Body of pancreas (tissue), 4 donors: ENCODE measurements around the gene GRIA4. TPM values are rescaled to one million over a fixed set of nuclear protein-coding genes. Genes with fewer than 3 reads are reported as not detected.
"Not testable (repeated sequence)": the region's sequence is repeated elsewhere in the genome, so short reads cannot be mapped to it uniquely, and the experiment has no call there.

Source experiments
- ATAC-seq: fragments of 150-250 bp; one replicate; pipeline ENCODE4 v1.9.1; 2016
- DNase-seq, 4 donors: peaks; one replicate each; pipeline ENCODE4 v3.0.0-alpha.2; 2019
- H3K27ac ChIP-seq, 4 donors: fragments of 200-600 bp; sonication (generic); 1 replicate in 3 of 4; 2 replicates in 1 of 4; pipeline versions ENCODE4 v1.5.1 to v1.6.1; 2016 to 2019; ENCODE audit warnings: mild to moderate bottlenecking in 1 of 4, mixed read lengths in 1 of 4, moderate library complexity in 1 of 4
- H3K27me3 ChIP-seq, 2 donors: fragments of 200-600 bp; sonication (generic); one replicate each; pipeline ENCODE4 v1.6.0; 2016; ENCODE audit warnings: mild to moderate bottlenecking in 1 of 2
- H3K36me3 ChIP-seq, 2 donors: fragments of 200-600 bp; sonication (generic); replicated peaks in 1 of 2; 2 replicates each; pipeline ENCODE4 v1.5.1; 2016; ENCODE audit warnings: low read depth in 2 of 2; ENCODE audit not compliant: insufficient read depth in 1 of 2
- H3K4me1 ChIP-seq: fragments of 200-600 bp; sonication (generic); one replicate; pipeline ENCODE4 v1.6.0; 2016
- H3K4me3 ChIP-seq, 2 donors: fragments of 200-600 bp; sonication (generic); 1 replicate in 1 of 2; 2 replicates in 1 of 2; pipeline ENCODE4 v1.5.1; 2016 to 2019
- H3K9me3 ChIP-seq, 3 donors: fragments of 200-600 bp; sonication (generic); 1 replicate in 2 of 3; 2 replicates in 1 of 3; pipeline ENCODE4 v1.5.1; 2016
- POLR2A ChIP-seq, 3 donors: fragments of 450-650 bp; IDR thresholded peaks; one replicate each; pipeline ENCODE4 v1.6.1; 2016; ENCODE audit warnings: antibody characterized with exemption in 3 of 3, mild to moderate bottlenecking in 2 of 3
- WGBS, 2 donors: methylation state at CpG; one replicate each; pipeline ENCODE4 v1.1.5; 2017; 5-methylcytosine and 5-hydroxymethylcytosine counted together
- intact Hi-C: fragments of 100-400 bp; cut with DNase I; formaldehyde crosslinking; loops from one replicate; pipeline ENCODE4 v1.15.1; 2023
- total RNA-seq, 2 donors: library from RNA; depleted of rRNA; stranded (reverse); fragments of >200 nt; gene quantifications; one replicate each; pipeline ENCODE4 v1.1.0, GENCODE V29; 2016
- TF ChIP-seq, protein P1 (sequence below), 7 experiments: fragments of 450-650 bp in 4 of 7; fragments of 200-600 bp in 3 of 7; sonication (generic) in 3 of 7; IDR thresholded peaks; one replicate each; pipeline ENCODE4 v1.5.1; 2016 to 2019; ENCODE audit warnings: antibody characterized with exemption in 7 of 7

The GRIA4 gene
- total RNA-seq, 2 donors from 2014 or later, result 0.26 TPM; not detected in 1

DNA sequence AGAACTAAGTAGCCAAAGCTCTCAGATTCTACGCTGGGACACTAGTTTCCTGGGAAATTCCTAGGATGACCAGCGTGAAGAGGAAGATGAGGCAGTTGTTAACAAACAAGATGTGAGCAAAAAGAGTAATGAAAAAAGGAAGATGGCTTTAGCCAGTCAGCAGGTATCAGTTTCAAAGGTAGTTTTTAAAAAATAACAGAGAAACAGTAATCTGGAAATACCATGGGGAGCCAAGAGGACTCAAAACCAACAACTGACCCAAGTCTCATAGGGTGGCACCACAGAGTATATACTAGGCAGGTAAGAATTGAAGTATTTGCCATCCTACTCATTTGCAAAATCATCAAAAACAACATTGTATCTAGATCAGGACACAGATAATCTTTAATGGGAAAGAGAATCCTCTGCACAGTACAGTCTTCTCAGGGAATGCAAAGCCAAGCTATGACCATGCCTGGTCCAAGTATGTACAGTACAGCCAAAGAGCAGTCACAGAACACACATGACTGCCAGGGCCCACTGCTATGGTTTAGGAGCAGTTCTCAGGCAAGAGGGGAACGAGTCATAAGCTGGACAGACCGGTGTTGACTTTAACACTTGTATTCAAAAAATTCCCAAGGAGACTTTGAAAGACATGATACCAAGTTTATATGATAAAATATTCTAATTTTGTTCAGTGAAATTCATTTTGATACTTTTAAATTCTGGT is 391.6 kb downstream of the GRIA4 start:
- WGBS, 2 donors, result 90 to 96% methylated on average over 4 of the region's 4 CpGs
- ATAC-seq, result no peak

DNA sequence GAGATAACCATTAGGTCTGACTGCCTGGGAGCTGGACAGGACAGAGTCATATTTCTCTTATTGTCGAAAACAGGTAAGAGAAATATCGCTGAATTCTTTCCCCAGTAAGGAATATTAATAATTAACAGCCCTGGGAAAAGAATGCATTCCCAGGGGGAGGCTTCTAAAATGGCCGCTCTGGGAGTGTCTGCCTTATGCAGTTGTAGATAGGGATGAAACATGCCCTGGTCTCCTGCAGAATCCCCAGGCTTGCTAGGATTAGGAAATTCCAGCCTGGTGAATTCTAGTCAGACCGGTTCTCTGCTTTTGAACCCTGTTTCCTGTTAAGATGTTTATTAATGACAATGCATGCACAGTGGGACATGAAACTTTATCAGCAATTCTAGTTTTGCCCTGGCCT is 393.2 kb downstream of the GRIA4 start:
- H3K9me3 ChIP-seq, H3K27me3 ChIP-seq, H3K4me1 ChIP-seq, H3K4me3 ChIP-seq, ATAC-seq, DNase-seq, H3K36me3 ChIP-seq, H3K27ac ChIP-seq, intact Hi-C loops: not testable (repeated sequence)
- 90 to 95% methylated on average over 4 of the region's 4 CpGs for WGBS, 2 donors

More for the DNA sequence above, 391.6 kb downstream of the GRIA4 start:
- intact Hi-C loops, result no loop called here
- no peaks in the 10 kb centered on the region for H3K4me1 ChIP-seq
- H3K36me3 ChIP-seq, result no peaks in the 10 kb centered on the region
- no peaks in the 10 kb centered on the region for H3K27me3 ChIP-seq
- H3K9me3 ChIP-seq, result no peaks in the 10 kb centered on the region
- TF ChIP-seq, protein P1, sequence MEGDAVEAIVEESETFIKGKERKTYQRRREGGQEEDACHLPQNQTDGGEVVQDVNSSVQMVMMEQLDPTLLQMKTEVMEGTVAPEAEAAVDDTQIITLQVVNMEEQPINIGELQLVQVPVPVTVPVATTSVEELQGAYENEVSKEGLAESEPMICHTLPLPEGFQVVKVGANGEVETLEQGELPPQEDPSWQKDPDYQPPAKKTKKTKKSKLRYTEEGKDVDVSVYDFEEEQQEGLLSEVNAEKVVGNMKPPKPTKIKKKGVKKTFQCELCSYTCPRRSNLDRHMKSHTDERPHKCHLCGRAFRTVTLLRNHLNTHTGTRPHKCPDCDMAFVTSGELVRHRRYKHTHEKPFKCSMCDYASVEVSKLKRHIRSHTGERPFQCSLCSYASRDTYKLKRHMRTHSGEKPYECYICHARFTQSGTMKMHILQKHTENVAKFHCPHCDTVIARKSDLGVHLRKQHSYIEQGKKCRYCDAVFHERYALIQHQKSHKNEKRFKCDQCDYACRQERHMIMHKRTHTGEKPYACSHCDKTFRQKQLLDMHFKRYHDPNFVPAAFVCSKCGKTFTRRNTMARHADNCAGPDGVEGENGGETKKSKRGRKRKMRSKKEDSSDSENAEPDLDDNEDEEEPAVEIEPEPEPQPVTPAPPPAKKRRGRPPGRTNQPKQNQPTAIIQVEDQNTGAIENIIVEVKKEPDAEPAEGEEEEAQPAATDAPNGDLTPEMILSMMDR (IDR thresholded peaks at IDR 0.05), result no peak
- no peak for TF ChIP-seq POLR2A (IDR thresholded peaks at IDR 0.05)
- no peak for DNase-seq
- H3K4me3 ChIP-seq, result no peak overlapping the region
- no peak overlapping the region for H3K27ac ChIP-seq

DNA sequence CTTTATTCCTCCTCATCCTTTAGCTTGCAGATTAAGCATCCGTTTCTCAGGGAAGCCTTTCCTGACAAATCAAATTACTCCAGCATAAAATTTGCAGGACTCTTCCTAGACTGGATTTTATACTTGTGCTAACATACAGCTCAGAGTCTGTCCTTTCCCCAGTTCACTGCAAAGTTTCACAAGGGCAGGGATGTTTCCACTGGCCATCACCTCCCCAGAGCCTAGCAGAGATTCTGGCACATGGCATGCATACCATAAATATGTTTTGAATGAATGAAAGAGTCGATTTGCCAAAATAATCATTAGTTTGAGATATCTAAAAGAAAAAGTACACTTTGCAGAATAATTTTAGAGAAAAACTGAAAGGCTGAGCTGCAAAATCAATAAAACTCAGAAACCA is 401.6 kb downstream of the GRIA4 start:
- ATAC-seq (no peak), DNase-seq (no peak)
- Histone ChIP-seq H3K4me1 (peaks cover 38% of the 10 kb centered on the region), H3K4me3 (no peak overlapping the region), H3K27me3 (no peaks in the 10 kb centered on the region), H3K27ac (no peak overlapping the region), H3K36me3 (peaks cover 4 to 10% of the 10 kb centered on the region in 2 donors), H3K9me3 (no peaks in the 10 kb centered on the region)
- intact Hi-C loops, result no loop called here
- WGBS, 2 donors, result 51 to 57% methylated on average over 2 of the region's 2 CpGs
- no peak for TF ChIP-seq POLR2A (IDR thresholded peaks at IDR 0.05)
- TF ChIP-seq, protein P1 (IDR thresholded peaks at IDR 0.05), result no peak

DNA sequence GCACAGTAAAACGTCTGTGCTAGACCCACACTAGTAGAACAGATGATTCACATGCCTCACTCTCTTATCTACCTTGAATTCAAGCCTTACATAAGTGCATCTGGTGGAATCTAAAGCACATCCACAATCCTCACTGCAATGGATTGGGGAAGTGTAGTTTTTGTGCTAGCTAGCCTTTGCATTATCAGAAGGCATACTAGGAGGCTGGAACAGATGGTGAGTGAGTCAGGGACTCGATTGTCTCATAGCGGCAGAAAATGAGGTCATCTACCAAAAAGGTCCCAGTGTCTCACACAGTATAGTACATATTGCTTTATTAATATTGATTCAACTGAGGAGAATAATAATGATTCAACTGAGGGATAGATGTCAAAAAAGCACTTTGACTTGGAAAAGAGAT is 402.9 kb downstream of the GRIA4 start:
- no peak overlapping the region for H3K4me3 ChIP-seq
- ATAC-seq (peak; percentile 73), DNase-seq (peak in 2 of 4 donors; percentile 21 to 38)
- no peaks in the 10 kb centered on the region for H3K9me3 ChIP-seq
- H3K27me3 ChIP-seq, result no peaks in the 10 kb centered on the region
- intact Hi-C loops, result no loop called here
- TF ChIP-seq, protein P1 (IDR thresholded peaks at IDR 0.05), result no peak
- TF ChIP-seq POLR2A (IDR thresholded peaks at IDR 0.05), result no peak
- WGBS, 2 donors, result 55 to 59% methylated on average over 3 of the region's 3 CpGs
- no peak overlapping the region for H3K27ac ChIP-seq
- H3K36me3 ChIP-seq, result peaks cover 4 to 10% of the 10 kb centered on the region in 2 donors
- H3K4me1 ChIP-seq, result peaks cover 40% of the 10 kb centered on the region

DNA sequence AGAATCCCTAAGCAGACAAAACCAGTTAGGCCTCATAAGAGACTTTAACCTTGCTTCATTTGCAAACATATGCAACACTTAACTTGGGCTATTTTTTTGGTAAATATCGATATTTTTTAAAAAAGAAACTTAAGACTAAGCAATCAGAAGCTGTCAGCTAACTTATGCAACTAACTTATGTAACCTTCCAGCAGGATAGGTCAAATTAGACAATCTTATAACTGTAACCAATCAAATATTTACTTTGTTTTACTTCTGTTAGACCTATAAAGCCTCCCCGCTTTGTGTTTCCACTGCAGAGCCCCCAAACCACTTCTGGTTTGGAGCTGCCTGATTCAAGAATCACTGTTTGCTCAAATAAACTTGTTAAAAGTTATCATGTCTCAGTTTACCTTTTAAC is 404.2 kb downstream of the GRIA4 start:
- no peak for TF ChIP-seq POLR2A (IDR thresholded peaks at IDR 0.05)
- TF ChIP-seq, protein P1 (IDR thresholded peaks at IDR 0.05), result no peak
- 34 to 44% methylated on average over 2 of the region's 2 CpGs for WGBS, 2 donors
- H3K4me1 ChIP-seq, result peaks cover 50% of the 10 kb centered on the region
- ATAC-seq (peak; percentile 40), DNase-seq (no peak)
- H3K27me3 ChIP-seq, result no peaks in the 10 kb centered on the region
- peaks cover 0 to 10% of the 10 kb centered on the region in 2 donors for H3K36me3 ChIP-seq
- H3K9me3 ChIP-seq, result no peaks in the 10 kb centered on the region
- H3K4me3 ChIP-seq, result no peak overlapping the region
- H3K27ac ChIP-seq, result no peak overlapping the region
- intact Hi-C loops, result no loop called here
